Neural cell (in vitro differentiated cells): ENCODE results near the gene RAB3C.

Experiments
- CTCF ChIP-seq: fragments of 450-650 bp; IDR thresholded peaks from 2 replicates; pipeline ENCODE4 v1.5.1; 2014; ENCODE audit warnings: antibody characterized with exemption, mild to moderate bottlenecking, moderate library complexity; ENCODE audit not compliant: poor library complexity, severe bottlenecking
- EP300 ChIP-seq: fragments of 450-650 bp; conservative IDR thresholded peaks from 2 replicates; pipeline ENCODE4 v1.6.1; 2014; ENCODE audit warnings: antibody characterized with exemption, mild to moderate bottlenecking, moderate library complexity; ENCODE audit not compliant: poor library complexity, severe bottlenecking
- EZH2 ChIP-seq: fragments of 200-600, 300-800 bp; shearing (Covaris generic), sonication (generic); IDR thresholded peaks from 2 replicates; pipeline ENCODE4 v1.6.1; 2014; ENCODE audit warnings: antibody characterized with exemption, low read length, borderline replicate concordance, mild to moderate bottlenecking; ENCODE audit not compliant: insufficient read depth, poor library complexity, severe bottlenecking
- MXI1 ChIP-seq: fragments of 450-650 bp; conservative IDR thresholded peaks from 2 replicates; pipeline ENCODE4 v1.6.1; 2014; ENCODE audit warnings: antibody characterized with exemption, mild to moderate bottlenecking; ENCODE audit not compliant: poor library complexity, severe bottlenecking
- POLR2AphosphoS5 ChIP-seq: IDR thresholded peaks from 2 replicates; pipeline ENCODE4 v1.6.1; 2012
- RAD21 ChIP-seq: fragments of 450-650 bp; conservative IDR thresholded peaks from 2 replicates; pipeline ENCODE4 v1.6.1; 2014; ENCODE audit warnings: antibody characterized with exemption, mild to moderate bottlenecking, moderate library complexity
- REST ChIP-seq: IDR thresholded peaks from 2 replicates; pipeline ENCODE4 v1.6.1; 2012; ENCODE audit warnings: borderline replicate concordance
- TAF1 ChIP-seq: IDR thresholded peaks from 2 replicates; pipeline ENCODE4 v1.6.1; 2012; ENCODE audit warnings: low read depth

GRCh38 chr5:58631895-58632294 is 49.0 kb downstream of the RAB3C start:
- TF ChIP-seq CTCF (no peak), EP300 (no peak), TAF1 (no peak), REST (no peak), POLR2AphosphoS5 (no peak), EZH2 (no peak), MXI1 (no peak), RAD21 (no peak)
